Endodermal cell (in vitro differentiated cells): ENCODE data around the gene ICA1. TPM values are rescaled to one million over a fixed set of nuclear protein-coding genes. Genes with fewer than 3 reads are reported as not detected.

Experiments
- DNase-seq: peaks from one replicate; pipeline ENCODE4 v3.0.0-alpha.2; 2017
- H3K27ac ChIP-seq: 2 replicates; pipeline ENCODE4 v1.5.1; 2013; ENCODE audit warnings: mild to moderate bottlenecking, low read depth, low read length, moderate library complexity
- H3K27me3 ChIP-seq: 2 replicates; pipeline ENCODE4 v1.6.1; 2013; ENCODE audit warnings: mild to moderate bottlenecking, low read length, moderate library complexity; ENCODE audit not compliant: insufficient read depth, control insufficient read depth, poor library complexity, severe bottlenecking
- H3K36me3 ChIP-seq: 2 replicates; pipeline ENCODE4 v1.7.0; 2013; ENCODE audit warnings: mild to moderate bottlenecking, low read length, moderate library complexity; ENCODE audit not compliant: control insufficient read depth, insufficient read depth
- H3K4me1 ChIP-seq: one replicate; pipeline ENCODE4 v1.7.0; 2013; ENCODE audit warnings: low read length; ENCODE audit not compliant: control insufficient read depth, insufficient read depth
- H3K4me3 ChIP-seq: 2 replicates; pipeline ENCODE4 v1.5.1; 2013; ENCODE audit warnings: mild to moderate bottlenecking, low read length, moderate library complexity
- H3K9ac ChIP-seq: 2 replicates; pipeline ENCODE4 v1.6.1; 2013; ENCODE audit warnings: mild to moderate bottlenecking, low read length, moderate library complexity; ENCODE audit not compliant: poor library complexity, severe bottlenecking; ENCODE audit errors: extremely low read depth
- H3K9me3 ChIP-seq: 2 replicates; pipeline ENCODE4 v1.6.1; 2013; ENCODE audit warnings: mild to moderate bottlenecking, low read length, moderate library complexity; ENCODE audit not compliant: control insufficient read depth
- H3K27ac Mint-ChIP-seq: 2 replicates; pipeline ENCODE4 v1.8.0; 2020; ENCODE audit warnings: mixed read lengths
- H3K27me3 Mint-ChIP-seq: 2 replicates; pipeline ENCODE4 v1.8.0; 2021; ENCODE audit warnings: mild to moderate bottlenecking, mixed read lengths; ENCODE audit not compliant: insufficient read depth
- H3K36me3 Mint-ChIP-seq: 2 replicates; pipeline ENCODE4 v1.8.0; 2020; ENCODE audit warnings: low read depth, mixed read lengths
- H3K4me1 Mint-ChIP-seq: 2 replicates; pipeline ENCODE4 v1.8.0; 2020; ENCODE audit warnings: mixed read lengths
- H3K4me3 Mint-ChIP-seq: 2 replicates; pipeline ENCODE4 v1.8.0; 2020; ENCODE audit warnings: mild to moderate bottlenecking, moderate library complexity, mixed read lengths
- H3K9me3 Mint-ChIP-seq: 2 replicates; pipeline ENCODE4 v1.8.0; 2020; ENCODE audit warnings: mild to moderate bottlenecking, mixed read lengths
- CTCF ChIP-seq: fragments of 200-600 bp; sonication (generic); conservative IDR thresholded peaks from 2 replicates; pipeline ENCODE4 v1.5.0; 2021; ENCODE audit warnings: antibody characterized with exemption, mild to moderate bottlenecking
- WGBS, 2 experiments: methylation state at CpG; one replicate each; pipeline versions ENCODE4 v1.1.5 to v1.1.7; 2013; ENCODE audit warnings: missing lambda C conversion rate in 2 of 2, mixed read lengths in 1 of 2; ENCODE audit not compliant: insufficient coverage in 1 of 2, insufficient read length in 1 of 2; 5-methylcytosine and 5-hydroxymethylcytosine counted together
- total RNA-seq, 2 donors: library from RNA; stranded (reverse); fragmentation: NEBNext Ultra II Directional in 1 of 2; extraction: Animal tissue kit (Norgen Biotek cat#: 25700) in 1 of 2; gene quantifications; 2 replicates in 1 of 2; 3 replicates in 1 of 2; pipeline ENCODE4 v1.2.1, GENCODE V29; 2021

The ICA1 gene
- total RNA-seq, 2 donors from 2014 or later = 25.0 to 50.2 TPM

DNA sequence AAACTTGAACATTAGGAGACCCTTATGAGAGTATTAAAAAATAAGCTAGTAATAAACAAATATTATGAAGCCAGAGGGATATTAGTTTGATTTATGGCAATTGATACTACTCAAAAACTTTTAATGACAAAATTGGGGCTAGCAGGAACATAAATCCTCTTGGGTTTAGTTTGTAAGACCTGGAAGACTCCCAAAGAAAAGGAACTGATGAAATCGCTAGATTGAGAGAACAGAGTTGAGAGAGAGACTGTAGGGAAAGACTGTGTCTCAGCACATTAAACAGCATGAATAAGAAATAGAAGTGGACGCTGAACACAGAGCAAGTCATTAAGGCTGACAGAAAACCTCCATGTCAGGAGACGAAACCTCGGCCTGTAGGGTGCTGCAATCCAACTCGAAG lies 56.4 kb downstream of the ICA1 start:
- 87 to 91% methylated on average over 5 of the region's 5 CpGs for WGBS, 2 experiments
- H3K4me1 Mint-ChIP-seq = peaks cover 10% of the 10 kb centered on the region
- no peak for TF ChIP-seq CTCF

DNA sequence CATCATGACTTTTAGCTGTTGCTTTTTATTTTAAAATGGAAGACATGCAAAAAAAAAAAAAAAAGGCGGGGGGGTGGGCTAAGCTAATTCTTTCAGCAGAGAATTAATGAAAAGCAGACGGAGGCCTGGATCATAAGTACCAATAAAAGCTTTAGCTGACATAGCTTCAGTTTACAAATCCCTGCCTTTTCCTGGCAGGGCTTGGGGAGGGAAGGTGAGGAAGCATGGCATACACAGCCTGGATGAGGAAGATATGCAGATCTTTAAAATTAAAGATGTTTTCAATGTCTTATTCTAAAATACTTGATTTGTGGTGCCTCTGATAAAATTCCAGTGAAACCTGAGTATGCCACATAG lies 57.0 kb downstream of the ICA1 start:
- Histone ChIP-seq H3K9me3 (no peaks in the 10 kb centered on the region), H3K27me3 (no peaks in the 10 kb centered on the region), H3K9ac (no peak overlapping the region), H3K27ac (no peak overlapping the region), H3K36me3 (no peaks in the 10 kb centered on the region), H3K4me3 (no peak overlapping the region), H3K4me1 (no peaks in the 10 kb centered on the region)
- H3K9me3 Mint-ChIP-seq = no peaks in the 10 kb centered on the region
- H3K27me3 Mint-ChIP-seq = no peaks in the 10 kb centered on the region
- DNase-seq = no peak
- no peaks in the 10 kb centered on the region for H3K36me3 Mint-ChIP-seq
- 88 to 100% methylated on average over 1 to 2 of the region's 2 CpGs for WGBS, 2 experiments
- H3K4me1 Mint-ChIP-seq = peaks cover 10% of the 10 kb centered on the region
- H3K4me3 Mint-ChIP-seq = no peak overlapping the region
- H3K27ac Mint-ChIP-seq = no peak overlapping the region
- no peak for TF ChIP-seq CTCF

More for the DNA sequence above, 56.4 kb downstream of the ICA1 start:
- Histone ChIP-seq H3K9ac (no peak overlapping the region), H3K27me3 (no peaks in the 10 kb centered on the region), H3K27ac (no peak overlapping the region), H3K4me1 (no peaks in the 10 kb centered on the region), H3K36me3 (no peaks in the 10 kb centered on the region), H3K4me3 (no peak overlapping the region), H3K9me3 (no peaks in the 10 kb centered on the region)
- Mint-ChIP-seq H3K9me3 (no peaks in the 10 kb centered on the region), H3K36me3 (no peaks in the 10 kb centered on the region), H3K27ac (no peak overlapping the region), H3K4me3 (no peak overlapping the region), H3K27me3 (no peaks in the 10 kb centered on the region)
- DNase-seq = no peak

DNA sequence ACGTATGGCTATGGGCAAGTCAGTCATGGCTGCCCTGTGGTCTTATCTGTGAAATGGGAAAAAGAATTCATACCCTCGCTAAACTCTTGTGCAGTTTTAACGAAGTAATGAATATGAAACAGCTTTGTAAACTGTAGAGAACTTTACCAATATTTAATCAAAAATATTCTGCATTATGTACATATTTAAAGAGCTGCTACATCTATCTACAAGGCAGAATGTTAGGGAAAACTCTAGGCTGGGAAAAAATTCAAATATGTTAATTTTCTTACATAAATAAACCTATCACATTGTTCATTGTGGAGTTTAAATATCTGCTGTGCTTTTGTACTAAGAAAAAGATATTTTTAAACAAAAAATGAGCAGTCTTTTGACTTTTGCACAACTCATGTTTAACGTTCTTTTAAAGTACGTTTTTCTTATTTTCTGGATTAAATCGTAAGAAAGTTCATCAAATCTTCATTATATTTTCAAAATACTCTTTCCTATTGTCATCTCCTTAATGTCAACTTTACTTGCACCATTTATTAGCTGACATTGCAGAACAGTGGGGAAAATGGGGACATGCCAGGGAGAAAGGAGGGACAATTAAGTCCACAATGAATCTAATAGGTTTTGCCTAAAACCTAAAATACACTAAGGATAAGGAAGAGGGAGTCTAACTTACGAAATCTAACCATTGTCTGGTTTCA lies 57.5 kb downstream of the ICA1 start:
- Histone ChIP-seq H3K27ac (no peak overlapping the region), H3K9ac (no peak overlapping the region), H3K4me1 (no peaks in the 10 kb centered on the region), H3K27me3 (no peaks in the 10 kb centered on the region), H3K4me3 (no peak overlapping the region), H3K9me3 (no peaks in the 10 kb centered on the region), H3K36me3 (no peaks in the 10 kb centered on the region)
- Mint-ChIP-seq H3K36me3 (no peaks in the 10 kb centered on the region), H3K27ac (no peak overlapping the region), H3K9me3 (no peaks in the 10 kb centered on the region), H3K4me3 (no peak overlapping the region), H3K4me1 (peaks cover 10% of the 10 kb centered on the region), H3K27me3 (no peaks in the 10 kb centered on the region)
- no peak for TF ChIP-seq CTCF
- 94% methylated on average over 5 to 7 of the region's 7 CpGs for WGBS, 2 experiments
- DNase-seq = no peak
